H1 (cell line): ENCODE data around the gene RPL37A. TPM values are rescaled to one million over a fixed set of nuclear protein-coding genes. Genes with fewer than 3 reads are reported as not detected.

Experiments used
- CHD7 ChIP-seq: fragments of 300-600 bp; sonication (generic); IDR thresholded peaks from 2 replicates; pipeline ENCODE4 v1.7.1; 2012; ENCODE audit warnings: low read length, moderate library complexity, mild to moderate bottlenecking, inconsistent platforms; ENCODE audit not compliant: insufficient replicate concordance
- KDM4A ChIP-seq: IDR thresholded peaks from one replicate; pipeline ENCODE4 v1.7.1; 2012; ENCODE audit warnings: low read depth, mild to moderate bottlenecking, moderate library complexity, low read length, inconsistent platforms; ENCODE audit not compliant: severe bottlenecking
- MAFK ChIP-seq: IDR thresholded peaks from 2 replicates; pipeline ENCODE4 v1.6.1; 2012; ENCODE audit warnings: low read depth, mild to moderate bottlenecking, improper control_type of control experiment, low read length
- YY1 ChIP-seq: IDR thresholded peaks from 2 replicates; pipeline ENCODE4 v1.6.1; 2011; ENCODE audit warnings: low read depth, mild to moderate bottlenecking, low read length
- polyA plus RNA-seq, 7 experiments: library from polyadenylated mRNA; depleted of rRNA in 3 of 7; stranded (reverse) in 5 of 7; unstranded in 2 of 7; fragments of >200 nt in 5 of 7; fragments of 200-250 nt in 2 of 7; gene quantifications; 1 replicate in 5 of 7; 2 replicates in 1 of 7; 4 replicates in 1 of 7; pipeline versions ENCODE4 v1.2.1 to v1.2.3, GENCODE V29; 2011 to 2013; ENCODE audit warnings: missing spikeins in 2 of 7, mixed read lengths in 2 of 7
- total RNA-seq: library from RNA; stranded (reverse); fragmentation: NEBNext Ultra II Directional; extraction: Animal tissue kit (Norgen Biotek cat#: 25700); gene quantifications from 2 replicates; pipeline ENCODE4 v1.2.1, GENCODE V29; 2021

Gene RPL37A
- total and polyA plus RNA-seq, 2 of the 8 experiments (the other 6 are each of a cell fraction or from before 2014, with no cell fraction given): 1,737 to 3,180 TPM

GRCh38 chr2:216525972-216526371 is 27.3 kb downstream of the RPL37A start (continued):
- TF ChIP-seq CHD7 (no peak), KDM4A (no peak), YY1 (no peak), MAFK (no peak)
- TF ChIP-seq, all 59 proteins: peak for 0
